ENCODE results near the gene PRUNE2. TPM values are rescaled to one million over a fixed set of nuclear protein-coding genes. Genes with fewer than 3 reads are reported as not detected.

Gene PRUNE2
- total RNA-seq, 2 experiments from 2014 or later: not detected

- ATAC-seq (ENCODE audit: poor library complexity): no peak
- TF ChIP-seq CTCF (IDR thresholded peaks at IDR 0.05): no peak
- ChIA-PET POLR2A (no interaction called here), CTCF (no interaction called here)
- H3K27ac Mint-ChIP-seq: no peak overlapping the region
- H3K4me3 Mint-ChIP-seq: no peak overlapping the region
- no peaks in the 10 kb centered on the region for H3K9me3 ChIP-seq (ENCODE audit: control insufficient read depth in 1 of 2, insufficient read depth in 1 of 2, low read length in 2 of 2)
- H3K4me1 Mint-ChIP-seq (ENCODE audit: low read depth): no peaks in the 10 kb centered on the region
- no peaks in the 10 kb centered on the region for H3K36me3 ChIP-seq (ENCODE audit: insufficient read depth, low read length)
- H3K27ac ChIP-seq (ENCODE audit: low read depth in 1 of 2, low read length in 2 of 2): no peak overlapping the region
- DNase-seq: no peak
- no peaks in the 10 kb centered on the region for H3K9me3 Mint-ChIP-seq
- no peak overlapping the region for H3K4me3 ChIP-seq (ENCODE audit: low read length)
- intact Hi-C loops (cut with DNase I, micrococcal nuclease): no loop called here
- no peaks in the 10 kb centered on the region for H3K4me1 ChIP-seq (ENCODE audit: insufficient read depth, low read length)
- H3K27me3 ChIP-seq (ENCODE audit: control insufficient read depth in 1 of 2, insufficient read depth in 2 of 2, low read length in 2 of 2): no peaks in the 10 kb centered on the region
- no peaks in the 10 kb centered on the region for H3K36me3 Mint-ChIP-seq (ENCODE audit: low read depth)
- H3K27me3 Mint-ChIP-seq: peaks cover 4% of the 10 kb centered on the region
Measured at GRCh38 chr9:76880210-76880609, 25.7 kb downstream of the PRUNE2 start.

GRCh38 chr9:76878933-76879332 lies 27.0 kb downstream of the PRUNE2 start:
- Mint-ChIP-seq H3K9me3 (no peaks in the 10 kb centered on the region), H3K4me1 (ENCODE audit: low read depth) (no peaks in the 10 kb centered on the region), H3K27me3 (peaks cover 4% of the 10 kb centered on the region), H3K36me3 (ENCODE audit: low read depth) (no peaks in the 10 kb centered on the region), H3K27ac (no peak overlapping the region), H3K4me3 (no peak overlapping the region)
- DNase-seq: no peak
- CTCF ChIA-PET: no interaction called here
- Histone ChIP-seq H3K4me1 (ENCODE audit: insufficient read depth, low read length) (no peaks in the 10 kb centered on the region), H3K9me3 (ENCODE audit: control insufficient read depth in 1 of 2, insufficient read depth in 1 of 2, low read length in 2 of 2) (no peaks in the 10 kb centered on the region), H3K27me3 (ENCODE audit: control insufficient read depth in 1 of 2, insufficient read depth in 2 of 2, low read length in 2 of 2) (no peaks in the 10 kb centered on the region), H3K36me3 (ENCODE audit: insufficient read depth, low read length) (no peaks in the 10 kb centered on the region), H3K4me3 (ENCODE audit: low read length) (no peak overlapping the region), H3K27ac (ENCODE audit: low read depth in 1 of 2, low read length in 2 of 2) (no peak overlapping the region)
- POLR2A ChIA-PET: no interaction called here
- TF ChIP-seq CTCF (IDR thresholded peaks at IDR 0.05): no peak
- intact Hi-C loops (cut with DNase I, micrococcal nuclease): no loop called here
- ATAC-seq (ENCODE audit: poor library complexity): no peak

GRCh38 chr9:76877961-76878360 lies 28.0 kb downstream of the PRUNE2 start:
- ChIA-PET POLR2A (no interaction called here), CTCF (no interaction called here)
- no peaks in the 10 kb centered on the region for H3K9me3 Mint-ChIP-seq
- H3K4me3 Mint-ChIP-seq: no peak overlapping the region
- Histone ChIP-seq H3K27me3 (ENCODE audit: control insufficient read depth in 1 of 2, insufficient read depth in 2 of 2, low read length in 2 of 2) (no peaks in the 10 kb centered on the region), H3K9me3 (ENCODE audit: control insufficient read depth in 1 of 2, insufficient read depth in 1 of 2, low read length in 2 of 2) (no peaks in the 10 kb centered on the region), H3K36me3 (ENCODE audit: insufficient read depth, low read length) (no peaks in the 10 kb centered on the region), H3K4me3 (ENCODE audit: low read length) (no peak overlapping the region), H3K27ac (ENCODE audit: low read depth in 1 of 2, low read length in 2 of 2) (no peak overlapping the region), H3K4me1 (ENCODE audit: insufficient read depth, low read length) (no peaks in the 10 kb centered on the region)
- H3K27me3 Mint-ChIP-seq: peaks cover 4% of the 10 kb centered on the region
- ATAC-seq (ENCODE audit: poor library complexity): no peak
- no peak for TF ChIP-seq CTCF (IDR thresholded peaks at IDR 0.05)
- intact Hi-C loops (cut with DNase I, micrococcal nuclease): no loop called here
- no peaks in the 10 kb centered on the region for H3K36me3 Mint-ChIP-seq (ENCODE audit: low read depth)
- no peak overlapping the region for H3K27ac Mint-ChIP-seq
- H3K4me1 Mint-ChIP-seq (ENCODE audit: low read depth): no peaks in the 10 kb centered on the region
- DNase-seq: no peak
